Vagina (tissue), 2 donors: ENCODE results near the gene PLEKHM1. TPM values are rescaled to one million over a fixed set of nuclear protein-coding genes. Genes with fewer than 3 reads are reported as not detected.

ENCODE experiments used
- DNase-seq, 2 donors: peaks; one replicate each; pipeline ENCODE4 v3.0.0-alpha.2; 2017; ENCODE audit errors: extremely low spot score in 2 of 2
- H3K27ac ChIP-seq: fragments of 200-600 bp; sonication (generic); one replicate; pipeline ENCODE4 v1.5.1; 2019
- H3K27me3 ChIP-seq: fragments of 200-600 bp; sonication (generic); one replicate; pipeline ENCODE4 v1.5.1; 2019
- H3K36me3 ChIP-seq, 2 donors: fragments of 200-600 bp; sonication (generic); one replicate each; pipeline ENCODE4 v1.5.1; 2017 to 2019
- H3K4me1 ChIP-seq: fragments of 200-600 bp; sonication (generic); one replicate; pipeline ENCODE4 v1.5.1; 2019
- H3K4me3 ChIP-seq, 2 donors: fragments of 200-600 bp; sonication (generic); 1 replicate in 1 of 2; 2 replicates in 1 of 2; pipeline ENCODE4 v1.5.1; 2016 to 2019
- H3K9me3 ChIP-seq: fragments of 200-600 bp; sonication (generic); one replicate; pipeline ENCODE4 v1.5.1; 2019
- CTCF ChIP-seq, 3 experiments: fragments of 450-650 bp in 2 of 3; fragments of 200-600 bp in 1 of 3; sonication (generic) in 1 of 3; IDR thresholded peaks; one replicate each; pipeline ENCODE4 v1.5.1; 2017 to 2019; ENCODE audit warnings: antibody characterized with exemption in 3 of 3, mild to moderate bottlenecking in 2 of 3, moderate library complexity in 2 of 3
- POLR2A ChIP-seq, 2 donors: fragments of 450-650 bp; IDR thresholded peaks; one replicate each; pipeline ENCODE4 v1.6.1; 2017; ENCODE audit warnings: antibody characterized with exemption in 2 of 2, mild to moderate bottlenecking in 2 of 2, moderate library complexity in 2 of 2
- POLR2AphosphoS5 ChIP-seq, 2 donors: sonication (generic); formaldehyde crosslinking; IDR thresholded peaks; one replicate each; pipeline ENCODE4 v1.9.0; 2017; ENCODE audit warnings: antibody characterized with exemption in 2 of 2, mild to moderate bottlenecking in 2 of 2, low read depth in 1 of 2; ENCODE audit not compliant: insufficient read depth in 1 of 2
- intact Hi-C: fragments of 100-400 bp; cut with DNase I; formaldehyde crosslinking; loops from one replicate; pipeline ENCODE4 v1.15.1; 2023
- total RNA-seq: library from RNA; depleted of rRNA; stranded (reverse); fragments of >200 nt; gene quantifications from one replicate; pipeline ENCODE4 v1.2.3, GENCODE V29; 2016

PLEKHM1 gene
- total RNA-seq, 1 donor from 2014 or later, result 93.1 TPM

- intact Hi-C loops, result no loop called here
- peak overlapping the region; percentile 72 for H3K27ac ChIP-seq
- peak overlapping the region; percentile 29 to 32 for H3K4me3 ChIP-seq
- no peaks in the 10 kb centered on the region for H3K27me3 ChIP-seq
- peaks cover 0 to 16% of the 10 kb centered on the region in 2 donors for H3K36me3 ChIP-seq
- H3K9me3 ChIP-seq, result no peaks in the 10 kb centered on the region
- DNase-seq, result no peak
- TF ChIP-seq POLR2A (IDR thresholded peaks at IDR 0.05) (no peak), CTCF (IDR thresholded peaks at IDR 0.05) (no peak), POLR2AphosphoS5 (IDR thresholded peaks at IDR 0.05; ENCODE audit: insufficient read depth in 1 of 2, low read depth in 1 of 2) (no peak)
- H3K4me1 ChIP-seq, result peaks cover 68% of the 10 kb centered on the region
Measured at GRCh38 chr17:45408611-45409421, 81.7 kb downstream of the PLEKHM1 start.

- intact Hi-C loops, result no loop called here
- no peaks in the 10 kb centered on the region for H3K27me3 ChIP-seq
- no peak for TF ChIP-seq POLR2AphosphoS5 (IDR thresholded peaks at IDR 0.05; ENCODE audit: insufficient read depth in 1 of 2, low read depth in 1 of 2)
- TF ChIP-seq POLR2A (IDR thresholded peaks at IDR 0.05), result no peak
- TF ChIP-seq CTCF (IDR thresholded peaks at IDR 0.05), result no peak
- H3K4me1 ChIP-seq, result peaks cover 52% of the 10 kb centered on the region
- no peaks in the 10 kb centered on the region for H3K9me3 ChIP-seq
- H3K36me3 ChIP-seq, result peaks cover 0 to 30% of the 10 kb centered on the region in 2 donors
- H3K4me3 ChIP-seq, result peak overlapping the region in 1 of 2 donors; percentile 3
- no peak overlapping the region for H3K27ac ChIP-seq
- no peak for DNase-seq
Measured at GRCh38 chr17:45406107-45406506, 84.4 kb downstream of the PLEKHM1 start.

GRCh38 chr17:45405250-45406086 lies 85.1 kb downstream of the PLEKHM1 start:
- Histone ChIP-seq H3K4me1 (peaks cover 46% of the 10 kb centered on the region), H3K27me3 (no peaks in the 10 kb centered on the region), H3K4me3 (peak overlapping the region; percentile 3 to 19), H3K36me3 (peaks cover 0 to 30% of the 10 kb centered on the region in 2 donors), H3K27ac (no peak overlapping the region), H3K9me3 (no peaks in the 10 kb centered on the region)
- TF ChIP-seq POLR2A (IDR thresholded peaks at IDR 0.05) (no peak), POLR2AphosphoS5 (IDR thresholded peaks at IDR 0.05; ENCODE audit: insufficient read depth in 1 of 2, low read depth in 1 of 2) (no peak), CTCF (IDR thresholded peaks at IDR 0.05) (no peak)
- no peak for DNase-seq
- intact Hi-C loops, result no loop called here

- H3K27me3 ChIP-seq, result no peaks in the 10 kb centered on the region
- no peak overlapping the region for H3K27ac ChIP-seq
- no peaks in the 10 kb centered on the region for H3K9me3 ChIP-seq
- no peak for DNase-seq
- H3K36me3 ChIP-seq, result peaks cover 0 to 30% of the 10 kb centered on the region in 2 donors
- intact Hi-C loops, result no loop called here
- no peak for TF ChIP-seq POLR2AphosphoS5 (IDR thresholded peaks at IDR 0.05; ENCODE audit: insufficient read depth in 1 of 2, low read depth in 1 of 2)
- TF ChIP-seq POLR2A (IDR thresholded peaks at IDR 0.05), result no peak
- no peak for TF ChIP-seq CTCF (IDR thresholded peaks at IDR 0.05)
- H3K4me1 ChIP-seq, result peaks cover 40% of the 10 kb centered on the region
- peak overlapping the region in 1 of 2 donors; percentile 19 for H3K4me3 ChIP-seq
Measured at GRCh38 chr17:45404870-45405249, 85.7 kb downstream of the PLEKHM1 start.
